K562 (cell line): Measurements from ENCODE around the gene DIP2A. TPM values are rescaled to one million over a fixed set of nuclear protein-coding genes. Genes with fewer than 3 reads are reported as not detected.

ENCODE experiments used
- ATAC-seq: fragments of 200-7000 bp; cut with Tn5 transposase; 3 replicates; pipeline ENCODE4 v1.9.1; 2020; ENCODE audit warnings: moderate library complexity
- BruUV-seq: library from RNA; stranded (reverse); fragments of 400-500 nt; replicated peaks from 2 replicates; lab custom pipeline; 2021; lab: Mats Ljungman, UMichigan
- CTCF ChIA-PET: fragments of 300-600 bp; formaldehyde crosslinking; extraction: SDS; loops from one replicate; lab custom pipeline; 2021; ENCODE audit warnings: low intra/inter-chr PET ratio; lab: Yijun Ruan, JAX
- POLR2A ChIA-PET: fragments of 300-600, 350-650 bp; sonication (Branson Sonifier 250); formaldehyde crosslinking; extraction: SDS; loops from one replicate; lab custom pipeline; 2021; ENCODE audit warnings: antibody characterized with exemption, inconsistent platforms; lab: Yijun Ruan, JAX
- DNase-seq, 4 experiments: peaks; one replicate each; pipeline versions ENCODE4 v3.0.0 to v3.0.0-alpha.2; 2011 to 2018; ENCODE audit warnings: low spot score in 3 of 4, mixed read lengths in 3 of 4; ENCODE audit errors: extremely low read depth in 1 of 4
- FAIRE-seq: peaks from 2 replicates; lab custom pipeline; 2011; peaks lifted over from hg19 to GRCh38; lab: Jason Lieb, UNC
- H2AFZ ChIP-seq: 2 replicates; pipeline ENCODE4 v1.6.0; 2011; ENCODE audit warnings: low read depth, low read length, control low read depth, inconsistent platforms
- H3K27ac ChIP-seq: fragments of 200-600 bp; 3 replicates; pipeline ENCODE4 v1.8.0; 2011; ENCODE audit warnings: low read depth, mild to moderate bottlenecking, control low read depth, inconsistent platforms, low read length, moderate library complexity, mixed read lengths; ENCODE audit errors: extremely low read depth
- H3K27me3 ChIP-seq, 2 experiments: fragments of 300-600 bp in 1 of 2; 2 replicates in 1 of 2; 3 replicates in 1 of 2; pipeline versions ENCODE4 v1.6.0 to v1.8.0; 2011; ENCODE audit warnings: inconsistent platforms in 2 of 2, low read length in 2 of 2, mild to moderate bottlenecking in 1 of 2, mixed read lengths in 1 of 2, moderate library complexity in 1 of 2; ENCODE audit not compliant: control insufficient read depth in 2 of 2, insufficient read depth in 2 of 2
- H3K36me3 ChIP-seq: fragments of 300-600 bp; 3 replicates; pipeline ENCODE4 v1.8.0; 2011; ENCODE audit warnings: mild to moderate bottlenecking, low read length, inconsistent platforms; ENCODE audit not compliant: control insufficient read depth, insufficient read depth
- H3K4me1 ChIP-seq, 2 experiments: fragments of 200-600 bp in 1 of 2; replicated peaks in 1 of 2; 2 replicates in 1 of 2; 3 replicates in 1 of 2; pipeline versions ENCODE4 v1.5.1 to v1.8.0; 2011; ENCODE audit warnings: inconsistent platforms in 2 of 2, low read length in 2 of 2, mild to moderate bottlenecking in 1 of 2, mixed read lengths in 1 of 2, moderate library complexity in 1 of 2; ENCODE audit not compliant: control insufficient read depth in 2 of 2, insufficient read depth in 2 of 2
- H3K4me2 ChIP-seq: 2 replicates; pipeline ENCODE4 v1.6.1; 2011; ENCODE audit warnings: low read length, control low read depth, inconsistent platforms, mixed read lengths; ENCODE audit not compliant: insufficient read depth
- H3K4me3 ChIP-seq: fragments of 200-600 bp; sonication (generic), shearing (Covaris generic); 2 replicates; pipeline ENCODE4 v1.5.1; 2016; ENCODE audit warnings: control low read depth, inconsistent platforms
- H3K79me2 ChIP-seq: fragments of 200-600 bp; 3 replicates; pipeline ENCODE4 v1.8.0; 2011; ENCODE audit warnings: low read length, inconsistent platforms; ENCODE audit not compliant: control insufficient read depth, insufficient read depth
- H3K9ac ChIP-seq, 2 experiments: 2 replicates each; pipeline versions ENCODE4 v1.6.0 to v1.6.1; 2011; ENCODE audit warnings: low read depth in 2 of 2, low read length in 2 of 2, control low read depth in 1 of 2, inconsistent platforms in 1 of 2, mild to moderate bottlenecking in 1 of 2, mixed read lengths in 1 of 2; ENCODE audit not compliant: insufficient read depth in 1 of 2
- H3K9me1 ChIP-seq: one replicate; pipeline ENCODE4 v1.6.0; 2011; ENCODE audit warnings: inconsistent platforms, mild to moderate bottlenecking, low read length, moderate library complexity; ENCODE audit not compliant: control insufficient read depth, insufficient read depth
- H3K9me3 ChIP-seq: replicated peaks from 2 replicates; pipeline ENCODE4 v1.5.1; 2011; ENCODE audit warnings: low read depth, low read length, inconsistent platforms; ENCODE audit not compliant: control insufficient read depth, insufficient read depth
- H4K20me1 ChIP-seq: replicated peaks from 2 replicates; pipeline ENCODE4 v1.6.1; 2011; ENCODE audit warnings: low read length, inconsistent platforms, mixed read lengths; ENCODE audit not compliant: control insufficient read depth, insufficient read depth
- ETS2 ChIP-seq: IDR thresholded peaks from 2 replicates; pipeline ENCODE4 v1.6.1; 2016; ENCODE audit warnings: borderline replicate concordance, missing genetic modification characterization, mild to moderate bottlenecking, moderate library complexity, missing compliant biosample characterization; ENCODE audit not compliant: poor library complexity, severe bottlenecking
- HINFP ChIP-seq: fragments of 450-650 bp; conservative IDR thresholded peaks from 2 replicates; pipeline ENCODE4 v1.6.1; 2016; ENCODE audit warnings: missing genetic modification characterization, low read depth, mild to moderate bottlenecking, control low read depth, missing compliant biosample characterization
- RFX1 ChIP-seq: fragments of 450-650 bp; IDR thresholded peaks from 2 replicates; pipeline ENCODE4 v1.6.1; 2016; ENCODE audit warnings: mild to moderate bottlenecking, moderate library complexity
- ZNF280B ChIP-seq: fragments of 250-450 bp; sonication (Bioruptor Pico); IDR thresholded peaks from 2 replicates; pipeline ENCODE4 v1.5.1; 2021; ENCODE audit warnings: mild to moderate bottlenecking
- ZNF311 ChIP-seq: fragments of 250-450 bp; sonication (Bioruptor Pico); IDR thresholded peaks from 2 replicates; pipeline ENCODE4 v1.4.0; 2020; ENCODE audit warnings: mild to moderate bottlenecking, moderate library complexity
- ZNF785 ChIP-seq: fragments of 250-450 bp; sonication (Bioruptor Pico); IDR thresholded peaks from 2 replicates; pipeline ENCODE4 v1.4.0; 2020; ENCODE audit warnings: mild to moderate bottlenecking
- WGBS: fragments of 100-300 bp; shearing (Covaris generic); methylation state at CpG from one replicate; pipeline ENCODE4 v1.1.6; 2016; ENCODE audit warnings: low coverage, mixed read lengths; ENCODE audit not compliant: insufficient coverage; ENCODE audit errors: missing lambda C conversion rate; 5-methylcytosine and 5-hydroxymethylcytosine counted together
- in situ Hi-C: fragments of 300-500 bp; cut with MboI; formaldehyde crosslinking; loops from 4 replicates; pipeline ENCODE4 v1.15.0; 2018; ENCODE audit warnings: inconsistent platforms, mixed read lengths
- intact Hi-C: fragments of 100-400 bp; cut with micrococcal nuclease; formaldehyde crosslinking; loops from 2 replicates; pipeline ENCODE4 v1.14.2; 2022
- polyA plus RNA-seq, 8 experiments: library from polyadenylated mRNA; depleted of rRNA in 4 of 8; stranded (reverse) in 5 of 8; unstranded in 3 of 8; fragments of >200 nt; fragmentation: Nextera tagmentation in 2 of 8; fragmentation: Illumina TruSeq in 1 of 8; extraction: Ambion mirVana in 2 of 8; extraction: Trizol in 1 of 8; gene quantifications; 2 replicates each; pipeline versions ENCODE4 v1.2.1 to v1.2.3, GENCODE V29; 2011 to 2014; ENCODE audit warnings: inconsistent platforms in 1 of 8, missing spikeins in 1 of 8
- total RNA-seq, 7 experiments: library from RNA; depleted of rRNA in 6 of 7; stranded (reverse); fragments of >200 nt in 6 of 7; fragmentation: Illumina TruSeq in 2 of 7; extraction: Trizol in 2 of 7; gene quantifications; 2 replicates each; pipeline versions ENCODE4 v1.2.1 to v1.2.3, GENCODE V29; 2011 to 2021; ENCODE audit warnings: low replicate concordance in 1 of 7
- TF ChIP-seq, protein P1 (sequence below): fragments of 450-650 bp; formaldehyde crosslinking; IDR thresholded peaks from 2 replicates; pipeline ENCODE4 v1.4.0; 2020; ENCODE audit warnings: mild to moderate bottlenecking

Gene DIP2A
- total and polyA plus RNA-seq, 9 of the 15 experiments (the other 6 are each of a cell fraction or from before 2014, with no cell fraction given): 4.3 to 34.5 (median 20.3) TPM

- TF ChIP-seq, protein P1, sequence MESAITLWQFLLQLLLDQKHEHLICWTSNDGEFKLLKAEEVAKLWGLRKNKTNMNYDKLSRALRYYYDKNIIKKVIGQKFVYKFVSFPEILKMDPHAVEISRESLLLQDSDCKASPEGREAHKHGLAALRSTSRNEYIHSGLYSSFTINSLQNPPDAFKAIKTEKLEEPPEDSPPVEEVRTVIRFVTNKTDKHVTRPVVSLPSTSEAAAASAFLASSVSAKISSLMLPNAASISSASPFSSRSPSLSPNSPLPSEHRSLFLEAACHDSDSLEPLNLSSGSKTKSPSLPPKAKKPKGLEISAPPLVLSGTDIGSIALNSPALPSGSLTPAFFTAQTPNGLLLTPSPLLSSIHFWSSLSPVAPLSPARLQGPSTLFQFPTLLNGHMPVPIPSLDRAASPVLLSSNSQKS (CRISPR knock-in tag): no peak
- TF ChIP-seq ZNF785: no peak
- no peak for TF ChIP-seq ETS2 (tag)
These were observed 139.2 kb downstream of the DIP2A start (continued) for GRCh38 chr21:46597896-46598343.

DNA sequence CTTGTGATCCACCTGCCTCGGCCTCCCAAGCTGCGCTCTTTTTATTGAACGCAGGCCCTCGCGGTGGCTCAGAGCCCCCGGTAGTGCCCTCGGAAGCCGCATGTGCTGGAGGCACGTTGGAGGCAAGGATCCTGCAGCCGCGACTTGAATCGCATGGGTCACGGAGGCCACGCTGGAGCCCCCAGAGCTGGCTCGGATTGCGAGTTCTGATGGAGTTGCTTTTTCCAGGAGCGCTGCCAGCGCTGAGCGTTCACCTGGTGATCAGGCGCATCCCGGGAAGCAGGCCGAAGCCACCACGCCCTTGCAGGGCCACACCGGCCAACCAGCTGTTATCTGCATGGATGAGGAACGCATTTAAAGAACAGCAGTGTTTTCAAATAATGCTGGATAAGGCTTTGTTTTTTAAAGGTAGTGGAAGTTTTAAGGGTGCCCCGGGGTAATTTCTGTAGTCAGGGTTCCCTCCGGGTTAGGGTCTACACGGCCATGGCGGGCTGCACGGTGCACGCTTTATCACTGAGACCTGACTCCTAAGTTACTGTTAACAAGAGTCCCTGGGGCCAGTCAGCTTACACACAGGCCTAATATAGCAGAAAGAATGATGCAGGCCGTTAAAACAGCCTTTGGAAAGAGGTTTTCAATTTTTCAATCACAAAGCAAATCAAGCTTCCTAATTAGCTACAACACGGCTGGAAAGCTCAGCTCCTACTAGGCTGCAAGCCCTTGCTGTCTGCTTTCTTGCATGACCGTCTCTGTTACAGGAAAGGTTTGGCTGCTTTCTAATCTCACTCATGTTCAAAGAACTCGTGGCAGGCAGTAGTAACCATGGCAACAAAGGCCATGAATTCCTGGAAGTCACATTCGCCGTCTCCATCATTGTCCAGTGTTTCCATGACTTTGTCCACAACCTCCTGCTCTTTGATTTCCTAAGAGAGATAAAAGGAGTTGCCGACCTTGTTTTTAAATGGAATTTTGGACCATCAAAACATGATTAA, 140.2 kb downstream of the DIP2A start:
- no peak overlapping the region for H3K4me3 ChIP-seq
- H3K27me3 ChIP-seq: peaks cover 0 to 5% of the 10 kb centered on the region in 2 experiments; a peak in 1 of 5 replicates
- no peaks in the 10 kb centered on the region for H3K9me1 ChIP-seq
- DNase-seq (peak; percentile 10 to 67 (median 31)), FAIRE-seq (peak; percentile 80), ATAC-seq (no peak)
- 64% methylated on average over 38 of the region's 38 CpGs for WGBS
- in situ Hi-C loops: no loop called here
- peaks cover 19 to 20% of the 10 kb centered on the region in 2 experiments; a peak in 4 of 5 replicates for H3K4me1 ChIP-seq
- no TSS peak for BruUV-seq
- H3K4me2 ChIP-seq: no peak overlapping the region
- no peaks in the 10 kb centered on the region for H3K79me2 ChIP-seq
- H3K36me3 ChIP-seq: no peaks in the 10 kb centered on the region
- H4K20me1 ChIP-seq: no peaks in the 10 kb centered on the region
- CTCF ChIA-PET: no interaction called here
- 0 out of 2 replicates have a peak, but pooled peaks cover 3% of the 10 kb centered on the region for H3K9me3 ChIP-seq
- H3K9ac ChIP-seq: 0 out of 4 replicates have a peak overlapping the region, but pooled peaks of 1 of the 2 experiments have one; percentile 6
- POLR2A ChIA-PET: interaction anchor here (1.5 kb wide), 1 partner anchor 13 kb away, joined by 6 read pairs; no protein-coding TSS in a partner anchor
- H2AFZ ChIP-seq: peak overlapping the region; percentile 5
- intact Hi-C loops: no loop called here
- H3K27ac ChIP-seq: no peak overlapping the region
- no peak for TF ChIP-seq ZNF311 (CRISPR knock-in tag)
- TF ChIP-seq RFX1: peak; percentile 99
- no peak for TF ChIP-seq HINFP (tag)
- TF ChIP-seq ZNF280B (CRISPR knock-in tag): no peak
